PFSK-1 (cell line): ENCODE measurements around the gene OR1F1.

Source experiments
- POLR2AphosphoS5 ChIP-seq: IDR thresholded peaks from 2 replicates; pipeline ENCODE4 v1.6.1; 2012; ENCODE audit warnings: low read depth, mild to moderate bottlenecking, control low read depth, low read length, moderate library complexity
- REST ChIP-seq, 2 experiments: IDR thresholded peaks; 2 replicates each; pipeline versions ENCODE4 v1.6.1 to v1.8.0; 2011 to 2012; ENCODE audit warnings: low read depth in 2 of 2, low read length in 2 of 2, control low read depth in 1 of 2, inconsistent platforms in 1 of 2, mild to moderate bottlenecking in 1 of 2, moderate library complexity in 1 of 2; ENCODE audit not compliant: insufficient read depth in 1 of 2
- TAF1 ChIP-seq: IDR thresholded peaks from 2 replicates; pipeline ENCODE4 v1.6.1; 2012; ENCODE audit warnings: low read length, control low read depth, borderline replicate concordance; ENCODE audit not compliant: insufficient read depth

- TF ChIP-seq REST (IDR thresholded peaks at IDR 0.05; ENCODE audit: insufficient read depth in 1 of 2, low read depth in 2 of 2, low read length in 2 of 2) = no peak
- TF ChIP-seq POLR2AphosphoS5 = no peak
- TF ChIP-seq TAF1 = no peak
Observed at GRCh38 chr16:3161235-3162018, 26.6 kb upstream of the OR1F1 start.
